ENCODE results near the gene DNM3. TPM values are rescaled to one million over a fixed set of nuclear protein-coding genes. Genes with fewer than 3 reads are reported as not detected.

DNM3 gene
- total and polyA plus RNA-seq, 10 of the 15 experiments (the other 5 are each of a cell fraction or from before 2014, with no cell fraction given), result 0.03 to 1.5 (median 0.08) TPM; not detected in 3

DNA sequence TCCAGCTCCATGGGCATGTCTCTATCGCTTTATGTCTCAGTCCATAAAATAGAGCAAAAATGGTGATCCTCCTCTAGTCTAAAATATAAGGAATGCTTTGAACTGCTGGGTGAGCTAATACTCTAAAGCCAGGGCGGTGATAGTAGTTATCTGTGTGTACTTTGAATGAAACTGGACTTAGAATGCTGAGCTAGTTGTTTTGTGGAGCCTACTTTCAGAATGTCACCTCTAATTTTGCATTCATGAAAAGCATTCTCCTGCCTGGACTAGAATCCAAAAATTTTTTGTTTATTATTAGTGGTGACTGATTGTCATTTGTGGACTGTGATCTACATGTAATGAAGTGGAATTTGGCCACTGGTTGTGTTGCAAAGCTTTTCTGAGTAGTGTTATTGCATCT, 337.6 kb downstream of the DNM3 start:
- no peaks in the 10 kb centered on the region for H3K9me3 ChIP-seq (replicated peaks; ENCODE audit: control insufficient read depth, insufficient read depth, low read length)
- ChIA-PET SMC1A (ENCODE audit: uncharacterized antibody, unreplicated experiment) (interaction anchor here (0.7 to 10.6 kb wide), 20 partner anchors 9 to 221 kb away, joined by 3 to 130 read pairs (median 5); no protein-coding TSS in a partner anchor), RAD21 (ENCODE audit: unreplicated experiment) (interaction anchor here (0.6 to 9.1 kb wide), 14 partner anchors 9 to 216 kb away, joined by 3 to 180 read pairs (median 3); no protein-coding TSS in a partner anchor), CTCF (interaction anchor here (0.6 to 3.0 kb wide), 12 partner anchors 10 to 372 kb away, joined by 3 to 18 read pairs (median 4); no protein-coding TSS in a partner anchor), POLR2A (interaction anchor here (0.6 kb wide), 2 partner anchors 19 to 181 kb away, joined by 3 to 4 read pairs; no protein-coding TSS in a partner anchor)
- no peaks in the 10 kb centered on the region for H3K27me3 ChIP-seq (replicated peaks in 1 of 2; ENCODE audit: control insufficient read depth in 2 of 2, insufficient read depth in 2 of 2, low read length in 1 of 2)
- intact Hi-C loops (cut with micrococcal nuclease; ENCODE audit: unreplicated experiment) (no loop called here), in situ Hi-C loops (cut with MboI) (no loop called here)
- DNase-seq (ENCODE audit: low read depth, low spot score) (no peak), ATAC-seq (no peak), FAIRE-seq (no peak)
- no peak overlapping the region; the same call in 1 of the 2 replicates for H2AFZ ChIP-seq (ENCODE audit: control insufficient read depth, low read depth, low read length)
- H4K20me1 ChIP-seq (ENCODE audit: control insufficient read depth, insufficient read depth), result no peaks in the 10 kb centered on the region
- H3K4me1 ChIP-seq (ENCODE audit: control insufficient read depth, insufficient read depth, low read length), result peaks cover 16% of the 10 kb centered on the region
- WGBS (ENCODE audit: insufficient coverage, insufficient replicate concordance, low lambda C conversion rate, missing lambda C conversion rate), result 76% methylated on average over 2 of the region's 2 CpGs
- H3K36me3 ChIP-seq (ENCODE audit: control insufficient read depth in 2 of 2, insufficient read depth in 2 of 2, low read length in 1 of 2), result no peaks in the 10 kb centered on the region
- no peak overlapping the region for H3K27ac ChIP-seq (ENCODE audit: control insufficient read depth, insufficient read depth)
- no peak overlapping the region for H3K9ac ChIP-seq (ENCODE audit: control insufficient read depth, insufficient read depth, low read length)
- 0 out of 2 replicates have a peak overlapping the region, but pooled peaks have one; percentile 30 for H3K4me2 ChIP-seq (ENCODE audit: control insufficient read depth, insufficient read depth)
- BruUV-seq (replicated peaks), result no TSS peak
- TF ChIP-seq CEBPB (IDR thresholded peaks at IDR 0.05; ENCODE audit: borderline replicate concordance in 1 of 2, low read depth in 2 of 2, low read length in 2 of 2) (no peak), NFYA (IDR thresholded peaks at IDR 0.05; ENCODE audit: borderline replicate concordance, low read depth, low read length) (no peak), CHD1 (IDR thresholded peaks at IDR 0.05; ENCODE audit: low read depth, low read length) (no peak), MYC (IDR thresholded peaks at IDR 0.05; ENCODE audit: insufficient read depth, insufficient read length, insufficient replicate concordance, low read length, severe bottlenecking) (no peak), BRCA1 (IDR thresholded peaks at IDR 0.05; ENCODE audit: low read depth, low read length) (no peak)
- TF ChIP-seq, protein P1, sequence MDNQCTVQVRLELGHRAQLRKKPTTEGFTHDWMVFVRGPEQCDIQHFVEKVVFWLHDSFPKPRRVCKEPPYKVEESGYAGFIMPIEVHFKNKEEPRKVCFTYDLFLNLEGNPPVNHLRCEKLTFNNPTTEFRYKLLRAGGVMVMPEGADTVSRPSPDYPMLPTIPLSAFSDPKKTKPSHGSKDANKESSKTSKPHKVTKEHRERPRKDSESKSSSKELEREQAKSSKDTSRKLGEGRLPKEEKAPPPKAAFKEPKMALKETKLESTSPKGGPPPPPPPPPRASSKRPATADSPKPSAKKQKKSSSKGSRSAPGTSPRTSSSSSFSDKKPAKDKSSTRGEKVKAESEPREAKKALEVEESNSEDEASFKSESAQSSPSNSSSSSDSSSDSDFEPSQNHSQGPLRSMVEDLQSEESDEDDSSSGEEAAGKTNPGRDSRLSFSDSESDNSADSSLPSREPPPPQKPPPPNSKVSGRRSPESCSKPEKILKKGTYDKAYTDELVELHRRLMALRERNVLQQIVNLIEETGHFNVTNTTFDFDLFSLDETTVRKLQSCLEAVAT (IDR thresholded peaks at IDR 0.05), result no peak
- TF ChIP-seq, protein P2, sequence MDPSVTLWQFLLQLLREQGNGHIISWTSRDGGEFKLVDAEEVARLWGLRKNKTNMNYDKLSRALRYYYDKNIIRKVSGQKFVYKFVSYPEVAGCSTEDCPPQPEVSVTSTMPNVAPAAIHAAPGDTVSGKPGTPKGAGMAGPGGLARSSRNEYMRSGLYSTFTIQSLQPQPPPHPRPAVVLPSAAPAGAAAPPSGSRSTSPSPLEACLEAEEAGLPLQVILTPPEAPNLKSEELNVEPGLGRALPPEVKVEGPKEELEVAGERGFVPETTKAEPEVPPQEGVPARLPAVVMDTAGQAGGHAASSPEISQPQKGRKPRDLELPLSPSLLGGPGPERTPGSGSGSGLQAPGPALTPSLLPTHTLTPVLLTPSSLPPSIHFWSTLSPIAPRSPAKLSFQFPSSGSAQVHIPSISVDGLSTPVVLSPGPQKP (IDR thresholded peaks at IDR 0.05; ENCODE audit: low read depth, low read length), result no peak
- TF ChIP-seq, protein P3, sequence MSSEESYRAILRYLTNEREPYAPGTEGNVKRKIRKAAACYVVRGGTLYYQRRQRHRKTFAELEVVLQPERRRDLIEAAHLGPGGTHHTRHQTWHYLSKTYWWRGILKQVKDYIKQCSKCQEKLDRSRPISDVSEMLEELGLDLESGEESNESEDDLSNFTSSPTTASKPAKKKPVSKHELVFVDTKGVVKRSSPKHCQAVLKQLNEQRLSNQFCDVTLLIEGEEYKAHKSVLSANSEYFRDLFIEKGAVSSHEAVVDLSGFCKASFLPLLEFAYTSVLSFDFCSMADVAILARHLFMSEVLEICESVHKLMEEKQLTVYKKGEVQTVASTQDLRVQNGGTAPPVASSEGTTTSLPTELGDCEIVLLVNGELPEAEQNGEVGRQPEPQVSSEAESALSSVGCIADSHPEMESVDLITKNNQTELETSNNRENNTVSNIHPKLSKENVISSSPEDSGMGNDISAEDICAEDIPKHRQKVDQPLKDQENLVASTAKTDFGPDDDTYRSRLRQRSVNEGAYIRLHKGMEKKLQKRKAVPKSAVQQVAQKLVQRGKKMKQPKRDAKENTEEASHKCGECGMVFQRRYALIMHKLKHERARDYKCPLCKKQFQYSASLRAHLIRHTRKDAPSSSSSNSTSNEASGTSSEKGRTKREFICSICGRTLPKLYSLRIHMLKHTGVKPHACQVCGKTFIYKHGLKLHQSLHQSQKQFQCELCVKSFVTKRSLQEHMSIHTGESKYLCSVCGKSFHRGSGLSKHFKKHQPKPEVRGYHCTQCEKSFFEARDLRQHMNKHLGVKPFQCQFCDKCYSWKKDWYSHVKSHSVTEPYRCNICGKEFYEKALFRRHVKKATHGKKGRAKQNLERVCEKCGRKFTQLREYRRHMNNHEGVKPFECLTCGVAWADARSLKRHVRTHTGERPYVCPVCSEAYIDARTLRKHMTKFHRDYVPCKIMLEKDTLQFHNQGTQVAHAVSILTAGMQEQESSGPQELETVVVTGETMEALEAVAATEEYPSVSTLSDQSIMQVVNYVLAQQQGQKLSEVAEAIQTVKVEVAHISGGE (CRISPR knock-in tag; IDR thresholded peaks at IDR 0.05), result no peak
- no peak overlapping the region for H3K4me3 ChIP-seq
- H3K79me2 ChIP-seq (ENCODE audit: control insufficient read depth, insufficient read depth, low read length), result peaks cover 1% of the 10 kb centered on the region

Measured in GM12878 (cell line).